CD4-positive, alpha-beta memory T cell (primary cell): ENCODE results near the gene DNM1L. TPM values are rescaled to one million over a fixed set of nuclear protein-coding genes. Genes with fewer than 3 reads are reported as not detected.
A peak's percentile ranks its signal among the peaks of the same experiment; 100 is the strongest.

Source experiments
- CTCF ChIA-PET: fragments of 350-600 bp; sonication (Branson Sonifier 250); formaldehyde crosslinking; loops from one replicate; lab custom pipeline; 2021; ENCODE audit warnings: inconsistent platforms; ENCODE audit not compliant: partially characterized antibody; lab: Charles Lee
- POLR2A ChIA-PET: fragments of 350-600 bp; sonication (Branson Sonifier 250); formaldehyde crosslinking; loops from one replicate; lab custom pipeline; 2021; ENCODE audit not compliant: partially characterized antibody; lab: Charles Lee
- DNase-seq, 5 donors: peaks; one replicate each; pipeline versions ENCODE4 v3.0.0 to v3.0.0-alpha.2; 2020 to 2022; ENCODE audit warnings: mixed read lengths in 1 of 5
- H3K27ac ChIP-seq: one replicate; pipeline ENCODE4 v1.7.0; 2013; ENCODE audit warnings: low read depth, low read length
- H3K27me3 ChIP-seq: 2 replicates; pipeline ENCODE4 v1.7.0; 2013; ENCODE audit warnings: mild to moderate bottlenecking, low read length, moderate library complexity; ENCODE audit not compliant: insufficient read depth
- H3K36me3 ChIP-seq: 2 replicates; pipeline ENCODE4 v1.7.0; 2013; ENCODE audit warnings: mild to moderate bottlenecking, low read length, moderate library complexity; ENCODE audit not compliant: insufficient read depth
- H3K4me1 ChIP-seq: 2 replicates; pipeline ENCODE4 v1.7.0; 2013; ENCODE audit warnings: mild to moderate bottlenecking, low read length, moderate library complexity; ENCODE audit not compliant: insufficient read depth
- H3K4me3 ChIP-seq, 2 donors: one replicate each; pipeline ENCODE4 v1.7.0; 2013; ENCODE audit warnings: low read length in 2 of 2, mild to moderate bottlenecking in 1 of 2
- H3K9me3 ChIP-seq, 2 donors: one replicate each; pipeline ENCODE4 v1.7.0; 2013; ENCODE audit warnings: low read length in 2 of 2, control low read depth in 1 of 2; ENCODE audit not compliant: control insufficient read depth in 1 of 2
- H3K27ac Mint-ChIP-seq, 7 donors: one replicate each; pipeline ENCODE4 v1.8.0; 2020 to 2021; ENCODE audit warnings: mixed read lengths in 7 of 7, mild to moderate bottlenecking in 6 of 7, inconsistent platforms in 3 of 7, moderate library complexity in 3 of 7
- H3K27me3 Mint-ChIP-seq, 2 donors: one replicate each; pipeline ENCODE4 v1.8.0; 2020 to 2021; ENCODE audit warnings: mixed read lengths in 2 of 2
- H3K36me3 Mint-ChIP-seq, 2 donors: one replicate each; pipeline ENCODE4 v1.8.0; 2020 to 2021; ENCODE audit warnings: mixed read lengths in 2 of 2, inconsistent platforms in 1 of 2, mild to moderate bottlenecking in 1 of 2
- H3K4me1 Mint-ChIP-seq, 4 donors: one replicate each; pipeline ENCODE4 v1.8.0; 2020 to 2021; ENCODE audit warnings: mixed read lengths in 4 of 4, mild to moderate bottlenecking in 1 of 4
- H3K4me3 Mint-ChIP-seq, 8 donors: one replicate each; pipeline ENCODE4 v1.8.0; 2020 to 2021; ENCODE audit warnings: mixed read lengths in 8 of 8, mild to moderate bottlenecking in 7 of 8, moderate library complexity in 6 of 8, inconsistent platforms in 3 of 8
- H3K9me3 Mint-ChIP-seq, 8 donors: one replicate each; pipeline ENCODE4 v1.8.0; 2020 to 2021; ENCODE audit warnings: mixed read lengths in 8 of 8, mild to moderate bottlenecking in 5 of 8, inconsistent platforms in 3 of 8, moderate library complexity in 1 of 8
- intact Hi-C: fragments of 100-400 bp; cut with micrococcal nuclease; formaldehyde crosslinking; loops from one replicate; pipeline ENCODE4 v1.15.1; 2023
- polyA plus RNA-seq, 2 donors: library from polyadenylated mRNA; unstranded; fragments of 300-500 nt; fragmentation: Illumina TruSeq; gene quantifications; one replicate each; pipeline ENCODE4 v1.2.3, GENCODE V29; 2021
- total RNA-seq, 2 experiments: library from RNA; stranded (reverse); gene quantifications; one replicate each; pipeline ENCODE4 v1.2.3, GENCODE V29; 2021

The DNM1L gene
- total and polyA plus RNA-seq, 4 experiments from 2014 or later: 12.9 to 50.1 (median 32.5) TPM

DNA sequence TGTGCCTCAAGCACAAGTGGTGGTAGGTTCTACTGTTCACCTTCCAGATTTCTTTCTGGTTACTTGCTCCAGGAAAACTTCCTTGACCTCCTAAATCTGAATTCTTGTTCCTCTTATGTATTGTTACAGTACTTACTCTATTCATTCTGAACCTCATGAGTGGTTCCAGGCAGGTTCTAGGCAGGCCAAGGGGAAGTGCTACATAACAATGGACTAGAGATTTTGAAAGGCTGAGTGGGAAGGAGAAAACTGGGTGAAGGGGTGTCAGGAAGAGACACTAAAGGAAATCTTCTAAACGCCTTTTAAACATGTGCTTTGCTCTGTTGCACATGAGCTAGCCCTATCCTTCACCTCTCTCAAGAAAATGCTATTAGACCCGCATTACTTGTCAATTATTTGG is 75.0 kb downstream of the DNM1L start:
- peaks cover 11 to 22% (median 17%) of the 10 kb centered on the region in 4 donors for H3K4me1 Mint-ChIP-seq
- intact Hi-C loops: loop anchor here (2.0 kb wide), 2 partner anchors 389 to 1101 kb away; no protein-coding TSS in a partner anchor
- peak overlapping the region; percentile 78 for H3K27ac ChIP-seq
- H3K27me3 Mint-ChIP-seq: no peaks in the 10 kb centered on the region
- H3K36me3 Mint-ChIP-seq: peaks cover 18 to 51% of the 10 kb centered on the region in 2 donors
- no peaks in the 10 kb centered on the region for H3K9me3 Mint-ChIP-seq
- H3K36me3 ChIP-seq: peaks cover 21% of the 10 kb centered on the region
- no peak overlapping the region for H3K4me3 ChIP-seq
- H3K4me1 ChIP-seq: peaks cover 16% of the 10 kb centered on the region
- H3K27me3 ChIP-seq: no peaks in the 10 kb centered on the region
- ChIA-PET POLR2A (interaction anchor here (1.6 to 2.8 kb wide), 2 partner anchors 1101 to 1268 kb away, joined by 4 to 62 read pairs; partner anchors contain the start of gene ALG10), CTCF (interaction anchor here (0.9 to 4.8 kb wide), 6 partner anchors 12 to 1267 kb away, joined by 5 to 125 read pairs (median 29); partner anchors contain the start of genes ALG10 and DNM1L)
- DNase-seq: no peak
- H3K4me3 Mint-ChIP-seq: peak overlapping the region; percentile 68 to 95 (median 93)
- H3K9me3 ChIP-seq: no peaks in the 10 kb centered on the region
- peak overlapping the region; percentile 73 to 93 (median 90) for H3K27ac Mint-ChIP-seq

DNA sequence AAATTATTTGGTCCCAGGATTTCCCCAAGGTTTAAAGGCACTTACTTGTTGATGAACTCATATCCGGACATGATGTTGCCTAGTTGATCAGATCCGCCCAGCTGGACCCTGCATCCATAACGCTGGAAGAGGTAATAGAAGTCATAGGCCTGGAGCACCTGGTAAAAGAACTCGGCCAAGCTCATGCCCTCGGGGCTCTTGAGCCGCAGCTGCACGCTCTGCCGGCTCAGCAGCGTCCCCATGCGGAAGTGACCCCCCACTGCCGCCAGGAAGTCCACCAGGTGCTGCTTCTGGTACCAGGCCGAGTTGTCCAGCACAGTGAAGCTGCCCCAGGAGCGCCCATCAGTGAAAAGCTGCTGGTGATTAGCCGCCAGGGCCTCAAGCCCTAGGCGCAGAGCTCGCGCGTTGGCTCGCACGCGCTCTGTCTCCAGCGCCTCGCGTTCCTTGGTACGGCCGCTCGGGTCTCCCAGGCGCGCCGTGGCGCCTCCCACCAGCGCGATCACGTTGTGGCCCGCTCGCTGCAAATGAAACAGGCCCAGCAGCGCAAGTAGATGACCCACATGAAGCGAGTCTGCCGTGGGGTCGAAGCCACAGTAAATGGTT is 76.1 kb downstream of the DNM1L start:
- Mint-ChIP-seq H3K9me3 (no peaks in the 10 kb centered on the region), H3K4me3 (peak overlapping the region; percentile 87 to 95 (median 95)), H3K27me3 (no peaks in the 10 kb centered on the region), H3K4me1 (peaks cover 11 to 22% (median 17%) of the 10 kb centered on the region in 4 donors), H3K27ac (peak overlapping the region; percentile 83 to 97 (median 95)), H3K36me3 (peaks cover 18 to 46% of the 10 kb centered on the region in 2 donors)
- Histone ChIP-seq H3K27me3 (no peaks in the 10 kb centered on the region), H3K4me1 (peaks cover 16% of the 10 kb centered on the region), H3K9me3 (no peaks in the 10 kb centered on the region), H3K27ac (peak overlapping the region; percentile 78), H3K4me3 (peak overlapping the region; percentile 76 to 93), H3K36me3 (peaks cover 19% of the 10 kb centered on the region)
- POLR2A ChIA-PET: interaction anchor here (0.6 to 2.8 kb wide), 11 partner anchors 9 to 1438 kb away, joined by 3 to 62 read pairs (median 4); partner anchors contain the start of genes ALG10, DNM1L, ETFBKMT and RESF1
- CTCF ChIA-PET: interaction anchor here (0.6 to 4.8 kb wide), 34 partner anchors 9 to 1462 kb away, joined by 3 to 125 read pairs (median 5); partner anchors contain the start of genes ALG10, DNM1L and ETFBKMT
- intact Hi-C loops: loop anchor here (2.0 to 5.0 kb wide), 6 partner anchors 298 to 1428 kb away; partner anchors contain the start of gene SINHCAF
- DNase-seq: peak; percentile 69 to 76 (median 75)

DNA sequence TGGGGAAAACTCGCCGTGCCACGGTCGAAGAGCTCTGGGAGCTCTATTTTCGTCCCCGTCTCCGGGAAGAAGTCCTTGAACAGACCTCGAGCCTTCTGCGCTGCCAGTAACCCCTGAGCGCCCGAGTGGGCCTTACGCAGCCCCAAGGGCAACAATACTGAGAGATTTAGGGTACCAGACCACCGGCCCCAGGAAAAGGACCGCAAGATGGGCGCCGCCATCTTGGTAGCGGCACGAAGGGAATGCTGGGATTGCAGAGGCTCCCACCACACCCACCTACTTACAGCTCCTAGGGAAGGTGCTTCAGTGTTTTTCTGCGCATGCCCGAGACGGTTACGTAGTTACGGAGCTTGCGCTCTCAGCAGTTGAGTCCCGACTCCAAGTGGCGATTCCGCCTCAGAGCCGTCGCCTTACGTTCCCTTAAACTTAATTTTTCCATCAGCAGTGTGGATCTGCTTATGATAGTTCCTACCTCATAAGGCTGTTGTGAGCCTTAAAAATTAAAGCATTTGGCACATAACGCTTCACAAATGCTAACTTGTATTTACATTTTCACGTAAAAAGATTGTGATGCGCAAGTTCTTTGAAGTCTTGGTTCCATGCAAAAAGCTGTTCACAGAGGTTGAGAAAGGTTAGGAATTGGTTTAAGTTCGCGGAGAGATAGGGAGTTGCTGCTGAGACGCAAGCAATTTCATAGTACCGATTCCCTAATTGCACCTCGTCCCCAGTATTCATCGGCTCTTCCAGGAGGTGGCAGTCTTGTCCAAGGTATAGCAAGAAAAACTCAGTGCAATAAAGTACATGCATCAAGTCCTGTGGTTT is 76.8 kb downstream of the DNM1L start, which contains the start of gene YARS2:
YARS2 (minus strand) TSS at position 244 of the 822 bp plus-strand sequence; CDS start at position 221, 23 bp downstream.
- Histone ChIP-seq H3K27me3 (no peaks in the 10 kb centered on the region), H3K27ac (peak within 1 kb of the TSS; percentile 78), H3K36me3 (peaks cover 14% of the 10 kb centered on the region), H3K4me1 (peaks cover 16% of the 10 kb centered on the region), H3K4me3 (peak within 1 kb of the TSS; percentile 76 to 93), H3K9me3 (no peaks in the 10 kb centered on the region)
- H3K4me3 Mint-ChIP-seq: peak within 1 kb of the TSS; percentile 87 to 95 (median 95)
- DNase-seq: peak; percentile 83 to 88 (median 86)
- peaks cover 13 to 39% of the 10 kb centered on the region in 2 donors for H3K36me3 Mint-ChIP-seq
- CTCF ChIA-PET: interaction anchor here (0.6 to 4.8 kb wide), 34 partner anchors 8 to 1462 kb away, joined by 3 to 125 read pairs (median 5); partner anchors contain the start of genes ALG10, DNM1L and ETFBKMT
- H3K9me3 Mint-ChIP-seq: no peaks in the 10 kb centered on the region
- H3K27me3 Mint-ChIP-seq: peaks cover 0 to 2% of the 10 kb centered on the region in 2 donors
- peak within 1 kb of the TSS; percentile 83 to 97 (median 95) for H3K27ac Mint-ChIP-seq
- POLR2A ChIA-PET: interaction anchor here (0.6 to 2.8 kb wide), 12 partner anchors 9 to 1439 kb away, joined by 3 to 62 read pairs (median 4); partner anchors contain the start of genes ALG10, DNM1L, ETFBKMT and RESF1
- intact Hi-C loops: loop anchor here (1.0 to 5.0 kb wide), 8 partner anchors 77 to 1429 kb away; partner anchors contain the start of genes ALG10, DNM1L and SINHCAF
- H3K4me1 Mint-ChIP-seq: peaks cover 11 to 22% (median 17%) of the 10 kb centered on the region in 4 donors

DNA sequence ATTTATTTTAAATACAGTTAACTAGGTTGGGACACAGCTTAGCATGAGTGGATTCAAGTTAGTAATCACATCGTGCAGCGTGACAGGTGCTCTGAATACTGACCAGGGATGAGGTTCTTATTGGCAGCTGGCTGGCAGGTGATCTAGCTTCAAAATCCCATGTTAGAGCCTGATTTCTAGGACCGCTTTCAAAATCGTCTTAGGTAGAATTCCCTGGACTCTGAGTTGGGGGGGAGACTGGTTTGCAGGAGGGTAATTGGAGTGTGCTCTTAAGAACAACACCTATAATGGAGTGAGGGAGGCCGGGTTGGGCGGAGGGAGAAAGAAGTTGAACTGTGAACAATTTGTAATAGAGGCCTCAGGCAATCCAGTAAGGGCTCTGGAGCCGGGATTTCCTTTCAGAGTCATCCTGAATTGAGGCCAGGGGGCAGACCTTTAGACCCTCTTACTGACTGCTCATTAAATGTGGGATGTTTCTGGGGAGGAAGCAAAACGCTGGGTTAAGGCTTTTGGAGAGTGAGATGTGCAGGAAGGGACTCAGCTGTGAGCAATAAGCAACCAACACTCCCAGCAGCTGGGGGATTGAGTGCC is 77.5 kb downstream of the DNM1L start:
- DNase-seq: no peak
- peak overlapping the region; percentile 83 to 97 (median 95) for H3K27ac Mint-ChIP-seq
- Histone ChIP-seq H3K27me3 (no peaks in the 10 kb centered on the region), H3K36me3 (peaks cover 10% of the 10 kb centered on the region), H3K9me3 (no peaks in the 10 kb centered on the region), H3K4me3 (no peak overlapping the region), H3K4me1 (peaks cover 16% of the 10 kb centered on the region), H3K27ac (peak overlapping the region; percentile 78)
- H3K36me3 Mint-ChIP-seq: peaks cover 9 to 33% of the 10 kb centered on the region in 2 donors
- H3K4me1 Mint-ChIP-seq: peaks cover 11 to 22% (median 17%) of the 10 kb centered on the region in 4 donors
- intact Hi-C loops: loop anchor here (1.0 to 5.0 kb wide), 6 partner anchors 77 to 1429 kb away; partner anchors contain the start of genes ALG10, DNM1L and SINHCAF
- ChIA-PET POLR2A (interaction anchor here (0.6 to 2.8 kb wide), 9 partner anchors 9 to 1431 kb away, joined by 3 to 62 read pairs (median 5); partner anchors contain the start of genes ALG10, DNM1L, ETFBKMT and SINHCAF), CTCF (interaction anchor here (0.8 to 4.8 kb wide), 24 partner anchors 8 to 1370 kb away, joined by 3 to 125 read pairs (median 6); partner anchors contain the start of genes ALG10 and ETFBKMT)
- H3K9me3 Mint-ChIP-seq: no peaks in the 10 kb centered on the region
- peak overlapping the region; percentile 87 to 95 (median 95) for H3K4me3 Mint-ChIP-seq
- H3K27me3 Mint-ChIP-seq: peaks cover 0 to 4% of the 10 kb centered on the region in 2 donors

DNA sequence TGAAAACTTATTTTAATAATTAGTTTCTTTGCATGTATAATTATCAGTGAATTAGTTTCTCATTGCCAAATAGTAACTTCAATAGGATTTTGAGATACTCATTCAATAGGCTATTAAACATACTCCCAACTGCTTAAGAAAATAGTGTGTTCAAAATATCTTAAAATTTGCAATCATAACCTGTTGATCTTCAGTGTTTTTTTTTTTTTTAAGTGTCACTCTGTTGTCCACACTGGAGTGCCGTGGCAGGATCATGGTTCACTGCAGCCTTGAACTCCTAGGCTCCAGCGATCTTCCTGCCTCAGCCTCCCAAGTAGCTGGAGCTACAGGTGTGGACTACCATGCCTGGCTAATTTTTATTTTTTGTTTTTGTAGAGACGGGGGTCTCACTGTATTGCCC is 78.1 kb downstream of the DNM1L start:
- no peak overlapping the region for H3K27ac Mint-ChIP-seq
- CTCF ChIA-PET: interaction anchor here (0.7 to 4.8 kb wide), 7 partner anchors 11 to 1277 kb away, joined by 3 to 125 read pairs (median 21); partner anchors contain the start of gene ALG10
- POLR2A ChIA-PET: interaction anchor here (1.3 kb wide), 1 partner anchor 1098 kb away, joined by 3 read pairs; the partner anchor contains the start of gene ETFBKMT
- intact Hi-C loops: loop anchor here (5.0 kb wide), 4 partner anchors 300 to 1430 kb away; partner anchors contain the start of gene SINHCAF
- DNase-seq: no peak
- Histone ChIP-seq H3K4me3 (no peak overlapping the region), H3K9me3 (no peaks in the 10 kb centered on the region), H3K4me1 (peaks cover 16% of the 10 kb centered on the region), H3K27me3 (no peaks in the 10 kb centered on the region), H3K27ac (no peak overlapping the region), H3K36me3 (peaks cover 5% of the 10 kb centered on the region)
- peaks cover 11 to 22% (median 17%) of the 10 kb centered on the region in 4 donors for H3K4me1 Mint-ChIP-seq
- H3K4me3 Mint-ChIP-seq: no peak overlapping the region
- H3K9me3 Mint-ChIP-seq: no peaks in the 10 kb centered on the region
- H3K27me3 Mint-ChIP-seq: peaks cover 2 to 4% of the 10 kb centered on the region in 2 donors
- H3K36me3 Mint-ChIP-seq: peaks cover 5 to 27% of the 10 kb centered on the region in 2 donors

DNA sequence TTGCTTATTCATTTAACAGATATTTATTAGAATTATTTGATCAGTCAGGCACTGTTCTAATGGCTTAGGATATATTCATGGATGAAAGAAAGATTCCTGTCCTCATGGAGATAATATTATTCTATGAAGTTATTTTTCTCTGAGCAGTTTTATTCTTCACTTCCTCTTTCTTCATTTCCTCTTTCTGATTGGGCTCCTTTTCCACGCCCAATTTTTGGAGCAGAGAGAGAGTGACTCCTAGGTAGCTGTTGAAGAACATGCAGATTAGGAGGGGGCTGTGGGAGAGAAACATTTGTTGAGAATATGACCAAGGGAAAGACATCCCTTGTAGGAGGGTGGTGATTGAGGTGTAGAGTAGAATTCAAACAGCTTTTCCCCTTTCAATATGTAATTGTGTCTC is 82.6 kb downstream of the DNM1L start:
- Mint-ChIP-seq H3K27me3 (peaks cover 6 to 13% of the 10 kb centered on the region in 2 donors), H3K4me3 (no peak overlapping the region), H3K36me3 (no peaks in the 10 kb centered on the region), H3K4me1 (no peaks in the 10 kb centered on the region), H3K9me3 (no peaks in the 10 kb centered on the region), H3K27ac (no peak overlapping the region)
- ChIA-PET POLR2A (no interaction called here), CTCF (interaction anchor here (1.3 kb wide), 1 partner anchor 9 kb away, joined by 4 read pairs; no protein-coding TSS in a partner anchor)
- intact Hi-C loops: no loop called here
- Histone ChIP-seq H3K9me3 (no peaks in the 10 kb centered on the region), H3K4me1 (no peaks in the 10 kb centered on the region), H3K27me3 (no peaks in the 10 kb centered on the region), H3K4me3 (no peak overlapping the region), H3K36me3 (no peaks in the 10 kb centered on the region), H3K27ac (no peak overlapping the region)
- no peak for DNase-seq
